ENCODE results near the gene KCNQ4.

Gene KCNQ4

DNA sequence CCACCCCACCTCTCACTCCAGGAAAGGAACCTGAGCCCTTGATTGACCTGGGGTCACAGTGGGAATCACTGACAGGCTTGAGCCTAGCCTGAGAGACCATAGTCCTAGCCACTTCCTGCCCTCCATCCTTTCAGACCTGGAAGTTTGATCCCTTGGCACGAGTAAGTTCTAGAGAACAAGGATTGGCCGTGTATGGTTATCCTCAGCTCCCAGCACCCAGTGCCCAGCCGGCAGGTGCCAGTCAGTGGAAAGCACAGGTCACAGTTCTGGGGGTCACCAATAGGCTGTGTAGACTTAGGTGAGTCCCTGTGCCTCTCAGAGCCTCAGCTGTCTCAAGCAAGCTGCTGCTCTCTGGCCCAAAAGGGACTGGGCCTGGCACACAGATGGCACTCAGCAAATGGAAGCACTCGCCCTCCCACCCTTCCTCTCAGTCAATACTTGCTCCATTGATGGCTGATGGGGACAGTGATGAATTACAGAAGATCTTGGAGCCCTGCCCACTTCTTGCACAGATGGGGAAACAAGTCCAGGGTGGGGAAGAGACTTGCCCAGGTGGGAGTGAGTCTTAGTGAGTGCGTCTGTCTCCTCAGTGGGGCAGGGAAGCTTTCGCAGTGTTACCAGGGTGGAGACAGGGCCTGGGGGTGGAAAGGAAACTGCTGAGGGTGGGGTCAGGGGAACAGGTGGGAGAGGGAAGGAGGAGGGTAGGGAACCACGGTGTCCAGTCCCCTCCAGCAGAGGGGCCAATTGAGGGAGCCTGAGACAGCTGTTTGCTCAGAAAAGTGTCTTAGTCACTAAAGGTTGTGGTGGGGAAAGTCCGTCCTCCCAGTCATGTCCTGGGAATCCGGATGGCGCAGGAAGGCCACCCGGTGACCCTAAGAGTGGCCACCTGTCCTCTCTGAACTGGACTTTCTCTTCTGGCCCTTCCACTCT is 2.6 kb upstream of the KCNQ4 start:
- Mint-ChIP-seq H3K27me3 (peaks cover 6% of the 10 kb centered on the region), H3K36me3 (peaks cover 19% of the 10 kb centered on the region), H3K9me3 (ENCODE audit: low read depth) (no peaks in the 10 kb centered on the region), H3K27ac (peak overlapping the region; percentile 58), H3K4me3 (no peak overlapping the region), H3K4me1 (ENCODE audit: low read depth) (peaks cover 7% of the 10 kb centered on the region)

DNA sequence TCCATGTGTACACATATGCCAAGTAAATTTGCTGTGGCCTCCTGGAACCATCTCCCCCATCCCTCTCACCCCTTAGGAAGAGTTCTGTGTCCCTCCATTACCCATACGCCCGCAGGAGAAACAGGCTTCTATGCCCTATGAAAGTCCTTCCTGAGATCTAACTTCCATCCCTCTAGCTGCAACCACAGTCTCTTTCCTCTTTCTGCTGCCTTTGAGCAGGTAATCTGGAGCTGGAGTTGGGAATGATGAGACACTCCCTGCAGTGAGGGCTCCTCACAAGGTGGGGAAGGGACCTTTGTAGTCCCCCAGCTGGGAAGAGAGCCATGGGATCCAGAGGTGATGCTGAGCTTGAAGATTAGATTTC is 2.0 kb upstream of the KCNQ4 start:
- Mint-ChIP-seq H3K4me3 (no peak overlapping the region), H3K27ac (no peak overlapping the region), H3K4me1 (ENCODE audit: low read depth) (peaks cover 9% of the 10 kb centered on the region), H3K9me3 (ENCODE audit: low read depth) (no peaks in the 10 kb centered on the region), H3K27me3 (peaks cover 6% of the 10 kb centered on the region), H3K36me3 (peaks cover 13% of the 10 kb centered on the region)

GRCh38 chr1:40782371-40782956 is 1.1 kb upstream of the KCNQ4 start:
- peak overlapping the region; percentile 87 for H3K4me3 Mint-ChIP-seq
- peaks cover 6% of the 10 kb centered on the region for H3K27me3 Mint-ChIP-seq
- no peak overlapping the region for H3K27ac Mint-ChIP-seq
- H3K36me3 Mint-ChIP-seq: peaks cover 4% of the 10 kb centered on the region
- H3K9me3 Mint-ChIP-seq (ENCODE audit: low read depth): no peaks in the 10 kb centered on the region
- H3K4me1 Mint-ChIP-seq (ENCODE audit: low read depth): peaks cover 9% of the 10 kb centered on the region

GRCh38 chr1:40784141-40784770 is 669 bp downstream of the KCNQ4 start:
- peak overlapping the region; percentile 74 for H3K4me3 Mint-ChIP-seq
- peaks cover 6% of the 10 kb centered on the region for H3K27me3 Mint-ChIP-seq
- no peaks in the 10 kb centered on the region for H3K36me3 Mint-ChIP-seq
- no peak overlapping the region for H3K27ac Mint-ChIP-seq
- H3K4me1 Mint-ChIP-seq (ENCODE audit: low read depth): peaks cover 9% of the 10 kb centered on the region
- no peaks in the 10 kb centered on the region for H3K9me3 Mint-ChIP-seq (ENCODE audit: low read depth)

GRCh38 chr1:40784771-40785151 is 1.2 kb downstream of the KCNQ4 start:
- H3K27me3 Mint-ChIP-seq: peaks cover 6% of the 10 kb centered on the region
- H3K4me3 Mint-ChIP-seq: peak overlapping the region; percentile 74
- no peaks in the 10 kb centered on the region for H3K36me3 Mint-ChIP-seq
- H3K9me3 Mint-ChIP-seq (ENCODE audit: low read depth): no peaks in the 10 kb centered on the region
- peaks cover 9% of the 10 kb centered on the region for H3K4me1 Mint-ChIP-seq (ENCODE audit: low read depth)
- no peak overlapping the region for H3K27ac Mint-ChIP-seq

- Mint-ChIP-seq H3K27ac (no peak overlapping the region), H3K27me3 (peaks cover 6% of the 10 kb centered on the region), H3K4me3 (peak overlapping the region; percentile 30), H3K36me3 (no peaks in the 10 kb centered on the region), H3K4me1 (ENCODE audit: low read depth) (peaks cover 9% of the 10 kb centered on the region), H3K9me3 (ENCODE audit: low read depth) (no peaks in the 10 kb centered on the region)
These were observed 1.9 kb downstream of the KCNQ4 start for GRCh38 chr1:40785446-40785845.

GRCh38 chr1:40786171-40786994 is 2.8 kb downstream of the KCNQ4 start:
- peaks cover 6% of the 10 kb centered on the region for H3K27me3 Mint-ChIP-seq
- H3K9me3 Mint-ChIP-seq (ENCODE audit: low read depth): no peaks in the 10 kb centered on the region
- peaks cover 9% of the 10 kb centered on the region for H3K4me1 Mint-ChIP-seq (ENCODE audit: low read depth)
- H3K36me3 Mint-ChIP-seq: no peaks in the 10 kb centered on the region
- no peak overlapping the region for H3K27ac Mint-ChIP-seq
- H3K4me3 Mint-ChIP-seq: no peak overlapping the region

DNA sequence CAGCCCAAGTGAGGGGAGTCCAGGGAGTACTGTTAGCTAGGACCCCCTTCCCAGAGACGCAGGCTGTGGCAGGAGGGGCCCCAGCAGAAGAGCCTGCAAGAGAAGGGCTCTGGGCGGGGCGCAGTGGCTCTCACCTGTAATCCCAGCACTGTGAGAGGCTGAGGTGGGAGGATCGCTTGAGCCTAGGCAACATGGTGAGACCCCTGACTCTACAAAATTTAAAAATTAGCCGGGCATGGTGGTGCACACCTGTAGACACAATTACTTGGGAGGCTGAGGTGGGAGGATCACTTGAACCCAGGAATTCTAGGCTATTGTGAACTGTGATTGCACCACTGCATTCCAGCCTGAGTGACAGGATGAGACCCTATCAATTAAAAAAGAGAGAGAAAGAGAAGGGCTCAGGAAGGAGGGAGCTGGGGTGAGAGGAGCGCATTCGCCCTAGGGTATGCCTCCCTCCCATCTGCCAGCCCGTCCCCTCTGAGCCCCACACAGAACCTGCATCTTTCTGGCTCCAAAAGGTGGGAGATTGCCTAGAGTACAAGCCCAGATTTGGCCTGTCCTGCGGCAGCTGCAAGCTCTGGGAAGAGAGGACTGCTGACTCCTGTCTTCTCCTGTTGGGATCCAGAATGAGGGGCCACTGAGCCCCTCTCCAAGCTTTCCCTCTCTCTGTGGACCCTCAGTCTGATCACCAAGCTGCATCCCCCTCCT is 3.6 kb downstream of the KCNQ4 start:
- Mint-ChIP-seq H3K9me3 (ENCODE audit: low read depth) (no peaks in the 10 kb centered on the region), H3K27me3 (peaks cover 4% of the 10 kb centered on the region), H3K27ac (no peak overlapping the region), H3K4me1 (ENCODE audit: low read depth) (peaks cover 9% of the 10 kb centered on the region), H3K36me3 (no peaks in the 10 kb centered on the region), H3K4me3 (no peak overlapping the region)

GRCh38 chr1:40787737-40788560 is 4.4 kb downstream of the KCNQ4 start:
- no peaks in the 10 kb centered on the region for H3K36me3 Mint-ChIP-seq
- H3K27me3 Mint-ChIP-seq: peaks cover 4% of the 10 kb centered on the region
- no peak overlapping the region for H3K27ac Mint-ChIP-seq
- H3K4me3 Mint-ChIP-seq: no peak overlapping the region
- peaks cover 8% of the 10 kb centered on the region for H3K4me1 Mint-ChIP-seq (ENCODE audit: low read depth)
- H3K9me3 Mint-ChIP-seq (ENCODE audit: low read depth): no peaks in the 10 kb centered on the region

GRCh38 chr1:40788561-40789341 is 5.2 kb downstream of the KCNQ4 start:
- H3K36me3 Mint-ChIP-seq: no peaks in the 10 kb centered on the region
- no peaks in the 10 kb centered on the region for H3K27me3 Mint-ChIP-seq
- peaks cover 10% of the 10 kb centered on the region for H3K4me1 Mint-ChIP-seq (ENCODE audit: low read depth)
- H3K9me3 Mint-ChIP-seq (ENCODE audit: low read depth): no peaks in the 10 kb centered on the region
- no peak overlapping the region for H3K27ac Mint-ChIP-seq
- H3K4me3 Mint-ChIP-seq: no peak overlapping the region

DNA sequence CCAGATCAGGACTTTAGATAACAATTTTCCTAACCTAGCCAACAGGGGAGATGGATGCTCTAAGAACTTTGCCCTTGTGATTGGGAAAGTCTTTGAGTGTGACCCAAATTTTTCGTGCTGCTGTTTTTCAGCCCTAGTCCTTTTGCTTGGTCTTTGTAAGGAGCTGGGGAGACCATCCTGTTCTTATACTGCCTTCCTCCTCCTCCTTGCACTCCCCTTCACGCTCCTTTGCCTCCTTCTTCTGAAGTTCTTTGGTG is 5.7 kb downstream of the KCNQ4 start:
- no peaks in the 10 kb centered on the region for H3K27me3 Mint-ChIP-seq
- no peaks in the 10 kb centered on the region for H3K9me3 Mint-ChIP-seq (ENCODE audit: low read depth)
- H3K4me1 Mint-ChIP-seq (ENCODE audit: low read depth): peaks cover 15% of the 10 kb centered on the region
- no peak overlapping the region for H3K27ac Mint-ChIP-seq
- no peak overlapping the region for H3K4me3 Mint-ChIP-seq
- H3K36me3 Mint-ChIP-seq: no peaks in the 10 kb centered on the region

DNA sequence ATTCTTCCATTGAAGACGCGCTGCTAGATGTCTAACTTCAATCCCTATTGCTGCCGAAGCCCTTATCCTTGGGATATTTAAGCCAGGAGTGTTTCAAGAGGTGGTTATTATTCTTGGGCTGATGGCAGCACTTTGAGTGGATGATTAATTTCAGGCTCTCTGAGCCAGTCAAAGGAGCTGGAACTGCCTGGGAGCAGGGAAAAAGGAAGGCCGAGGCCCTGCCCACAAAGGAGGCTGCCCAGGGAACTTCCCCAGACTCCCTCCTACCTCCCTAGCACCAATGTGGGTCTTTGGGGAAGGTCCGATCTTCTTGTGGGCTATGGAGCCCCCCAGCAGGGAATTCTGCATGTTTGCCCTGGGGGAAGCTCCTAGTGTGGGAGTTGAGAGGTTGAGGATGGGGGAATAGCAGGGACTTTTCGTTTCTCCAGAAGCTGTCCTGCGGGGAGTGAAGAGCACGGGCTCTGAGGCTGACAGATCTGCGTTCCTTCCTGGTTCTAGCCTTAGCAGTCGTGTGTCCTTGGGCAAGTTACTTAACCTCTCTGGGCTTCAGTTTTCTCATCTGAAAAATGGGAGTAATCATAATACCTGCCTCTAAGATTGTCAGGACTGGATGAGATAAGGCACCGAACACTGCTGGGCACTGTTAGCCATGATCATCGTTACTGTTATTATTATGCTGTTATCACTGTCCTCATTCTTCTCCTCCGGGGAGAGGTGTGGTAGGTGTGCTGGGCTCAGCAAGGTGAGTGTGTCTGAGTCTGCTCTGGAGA is 6.3 kb downstream of the KCNQ4 start:
- no peak overlapping the region for H3K4me3 Mint-ChIP-seq
- H3K4me1 Mint-ChIP-seq (ENCODE audit: low read depth): peaks cover 16% of the 10 kb centered on the region
- no peaks in the 10 kb centered on the region for H3K9me3 Mint-ChIP-seq (ENCODE audit: low read depth)
- H3K27ac Mint-ChIP-seq: no peak overlapping the region
- H3K36me3 Mint-ChIP-seq: no peaks in the 10 kb centered on the region
- H3K27me3 Mint-ChIP-seq: no peaks in the 10 kb centered on the region

GRCh38 chr1:40792036-40792435 is 8.4 kb downstream of the KCNQ4 start:
- Mint-ChIP-seq H3K36me3 (no peaks in the 10 kb centered on the region), H3K4me1 (ENCODE audit: low read depth) (peaks cover 33% of the 10 kb centered on the region), H3K9me3 (ENCODE audit: low read depth) (no peaks in the 10 kb centered on the region)

More at GRCh38 chr1:40792036-40792435, 8.4 kb downstream of the KCNQ4 start:
- H3K27ac Mint-ChIP-seq: no peak overlapping the region
- H3K27me3 Mint-ChIP-seq: no peaks in the 10 kb centered on the region
- no peak overlapping the region for H3K4me3 Mint-ChIP-seq
